NCI-H526 treated with DMSO at 0.1 percent for 48 hours (cell line): ENCODE data around the gene ATG3.
"Not testable (repeated sequence)": the region's sequence is repeated elsewhere in the genome, so short reads cannot be mapped to it uniquely, and the experiment has no call there.

Source experiments
- DNase-seq: peaks from one replicate; lab custom pipeline; 2025; lab: John Stamatoyannopoulos, UW

ATG3 gene

GRCh38 chr3:112498914-112499711 is 62.6 kb downstream of the ATG3 start, which contains the start of gene BTLA:
TSS of gene BTLA (minus strand) at chr3:112499472. CDS start at chr3:112499358, 114 bp downstream.
- DNase-seq, result no peak

- no peak for DNase-seq
Measured at GRCh38 chr3:112497897-112498548, 63.7 kb downstream of the ATG3 start.

- no peak for DNase-seq
Measured at GRCh38 chr3:112496366-112497067, 65.2 kb downstream of the ATG3 start.

- DNase-seq, result not testable (repeated sequence)
Measured at GRCh38 chr3:112494448-112494767, 67.4 kb downstream of the ATG3 start.

DNA sequence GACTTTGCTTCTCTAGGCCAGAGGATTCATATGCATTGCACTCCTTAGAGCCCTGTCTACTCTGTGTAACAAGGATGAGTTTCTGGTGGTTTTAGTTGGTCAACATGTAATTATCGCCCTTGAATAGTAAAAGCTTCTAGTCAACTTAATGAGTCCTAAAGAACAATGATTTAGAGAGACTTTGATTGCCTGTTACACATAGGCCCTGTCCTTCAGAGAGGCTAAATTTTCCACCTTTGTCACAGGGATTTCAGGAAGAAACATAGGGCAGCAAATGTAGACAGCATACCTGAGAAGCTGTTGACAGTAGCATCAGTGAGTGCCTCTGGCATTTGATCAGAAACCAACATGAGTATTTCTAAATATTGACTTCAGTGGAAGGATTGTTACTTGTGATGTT is 69.6 kb downstream of the ATG3 start:
- DNase-seq, result no peak

DNA sequence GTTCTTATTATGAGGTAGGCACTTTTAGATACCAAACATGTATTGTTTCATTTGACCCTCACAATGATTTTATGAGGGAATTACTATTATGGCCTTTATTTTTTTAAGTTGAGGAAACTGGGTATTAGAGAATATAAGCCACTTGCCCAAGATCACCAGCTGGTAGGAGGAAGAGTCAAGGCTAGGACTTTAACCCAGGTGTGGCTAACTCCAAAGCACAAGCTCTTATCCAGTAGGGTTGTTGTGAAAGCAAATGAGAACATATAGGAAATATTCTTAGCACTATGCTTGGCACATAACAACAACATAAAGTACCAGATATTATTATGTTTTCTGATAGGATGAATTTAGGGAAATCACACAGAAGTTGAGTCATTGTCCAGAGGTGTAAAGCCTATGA is 70.4 kb downstream of the ATG3 start:
- DNase-seq, result no peak

- DNase-seq, result no peak
Measured at GRCh38 chr3:112489674-112490479, 71.9 kb downstream of the ATG3 start.

DNA sequence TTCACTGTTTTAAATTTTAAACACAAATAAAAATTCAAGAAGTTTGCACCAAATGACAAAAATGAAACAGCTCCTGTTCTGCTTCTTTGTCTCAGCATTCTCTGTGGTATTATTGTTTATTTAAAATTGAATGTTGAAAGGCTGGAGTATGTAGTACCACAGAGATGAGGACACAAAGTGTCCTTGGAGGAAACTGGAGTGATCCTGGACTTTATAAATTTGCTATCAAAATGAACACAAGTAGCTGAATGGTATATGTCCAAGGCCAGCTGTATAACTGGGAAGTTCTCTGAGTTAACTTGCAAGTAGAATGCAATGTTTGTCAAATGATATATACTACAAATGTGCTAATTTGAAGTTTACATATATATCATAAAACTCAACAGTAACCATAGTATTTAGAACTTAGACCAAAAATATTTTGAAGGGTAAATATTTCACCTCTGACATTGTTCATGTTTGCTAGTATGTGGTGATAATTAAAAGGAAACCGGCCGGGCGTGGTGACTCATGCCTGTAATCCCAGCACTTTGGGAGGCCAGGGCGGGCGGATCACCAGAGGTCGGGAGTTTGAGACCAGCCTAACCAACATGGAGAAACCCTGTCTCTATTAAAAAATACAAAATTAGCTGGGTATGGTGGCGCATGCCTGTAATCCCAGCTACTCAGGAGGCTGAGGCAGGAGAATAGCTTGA is 74.8 kb downstream of the ATG3 start:
- DNase-seq, result no peak

DNA sequence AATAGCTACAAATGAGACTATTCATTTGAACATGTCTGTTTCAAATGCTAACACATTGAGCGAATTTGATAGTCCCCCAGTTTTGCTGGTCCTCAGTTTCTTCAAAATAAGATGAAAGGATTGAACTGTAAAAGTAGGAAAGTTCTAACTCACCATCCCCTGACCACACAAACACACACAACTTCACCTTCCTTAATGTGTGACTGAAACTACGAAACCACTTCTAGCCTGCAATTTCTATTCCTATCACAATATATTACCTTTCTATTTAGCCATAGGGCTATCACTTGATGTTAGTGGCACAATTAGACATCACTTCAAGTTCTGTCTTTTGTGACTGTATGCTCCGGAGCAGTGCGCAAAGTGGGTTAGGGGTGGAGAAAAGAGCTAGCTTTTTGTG is 77.4 kb downstream of the ATG3 start:
- DNase-seq, result no peak

DNA sequence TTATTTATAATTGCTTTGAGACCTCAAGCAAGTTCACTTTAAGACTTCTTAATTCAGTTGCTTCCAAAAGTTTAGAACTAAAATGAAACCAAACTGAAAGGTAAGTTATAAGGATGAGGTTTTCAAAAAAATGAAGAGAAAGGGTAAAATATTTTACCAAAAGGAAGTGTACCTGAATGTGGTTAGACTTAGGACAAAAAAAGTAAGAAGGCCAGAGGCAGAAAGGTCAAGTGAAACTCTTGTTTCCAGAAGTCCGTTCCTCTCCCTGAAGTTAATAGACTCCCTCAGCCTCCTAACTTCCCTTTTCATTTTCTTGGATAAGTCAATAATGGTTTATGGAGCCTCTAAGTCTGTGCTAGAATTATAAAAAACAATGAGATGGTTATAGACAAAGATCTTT is 79.1 kb downstream of the ATG3 start:
- DNase-seq, result no peak
